Measurements from ENCODE around the gene NFATC2IP. TPM values are rescaled to one million over a fixed set of nuclear protein-coding genes. Genes with fewer than 3 reads are reported as not detected.
"Not testable (repeated sequence)": the region's sequence is repeated elsewhere in the genome, so short reads cannot be mapped to it uniquely, and the experiment has no call there.

NFATC2IP gene
- total RNA-seq, 1 donor from 2014 or later: 38.7 TPM

- no peak for DNase-seq (ENCODE audit: extremely low read depth, low read depth, low spot score)
Measured at GRCh38 chr16:28964496-28964895, 13.8 kb downstream of the NFATC2IP start.

- DNase-seq (ENCODE audit: extremely low read depth, low read depth, low spot score): no peak
Measured at GRCh38 chr16:28967156-28967555, 16.4 kb downstream of the NFATC2IP start.

- DNase-seq (ENCODE audit: extremely low read depth, low read depth, low spot score): not testable (repeated sequence)
Measured at GRCh38 chr16:28969696-28970095, 19.0 kb downstream of the NFATC2IP start.

- DNase-seq (ENCODE audit: extremely low read depth, low read depth, low spot score): peak; percentile 16
Measured at GRCh38 chr16:28974007-28974436, 23.3 kb downstream of the NFATC2IP start.

DNA sequence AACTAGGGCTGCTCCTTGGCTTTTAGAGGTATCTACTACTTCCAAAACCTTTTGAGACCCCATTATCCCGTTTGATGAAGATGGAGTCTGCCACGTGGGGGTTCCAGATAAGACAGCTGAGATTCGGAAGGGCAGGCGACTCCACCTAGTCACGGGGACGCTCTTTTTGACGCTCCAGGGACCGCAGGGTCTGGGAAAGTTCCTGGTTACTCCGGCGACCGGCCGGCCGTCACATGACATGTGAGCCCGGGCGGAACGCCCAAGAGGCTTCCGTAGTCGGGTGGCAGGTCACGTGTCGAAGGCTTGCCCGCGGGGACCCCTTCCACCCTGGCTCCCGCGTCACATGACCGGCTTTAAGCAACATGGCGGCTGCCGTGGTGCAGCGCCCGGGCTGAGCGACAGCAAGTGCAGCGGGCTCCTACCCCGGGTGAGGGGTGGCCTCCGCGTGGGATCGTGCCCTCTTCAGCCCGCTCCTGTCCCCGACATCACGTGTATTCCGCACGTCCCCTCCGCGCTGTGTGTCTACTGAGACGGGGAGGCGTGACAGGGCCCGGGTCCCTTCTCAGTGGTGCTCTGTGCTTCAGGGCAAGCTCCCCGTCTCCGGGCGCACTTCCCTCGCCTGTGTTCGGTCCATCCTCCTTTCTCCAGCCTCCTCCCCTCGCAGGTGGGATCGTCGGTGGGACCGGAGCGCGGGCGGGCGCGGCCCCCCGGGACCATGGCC, 23.9 kb downstream of the NFATC2IP start, which contains the start of gene SPNS1:
Gene SPNS1, plus strand, starts transcription at position 342 of the 721 bp plus-strand sequence. Its CDS starts 374 bp downstream, at position 716.
- peak; percentile 71 for DNase-seq (ENCODE audit: extremely low read depth, low read depth, low spot score)

GRCh38 chr16:28975158-28975599, 24.4 kb downstream of the NFATC2IP start:
- no peak for DNase-seq (ENCODE audit: extremely low read depth, low read depth, low spot score)

- no peak for DNase-seq (ENCODE audit: extremely low read depth, low read depth, low spot score)
Measured at GRCh38 chr16:28977703-28978662, 27.2 kb downstream of the NFATC2IP start.

GRCh38 chr16:28980330-28980729, 29.6 kb downstream of the NFATC2IP start:
- DNase-seq (ENCODE audit: extremely low read depth, low read depth, low spot score): not testable (repeated sequence)

- DNase-seq (ENCODE audit: extremely low read depth, low read depth, low spot score): no peak
Measured at GRCh38 chr16:28980929-28981328, 30.2 kb downstream of the NFATC2IP start.

DNA sequence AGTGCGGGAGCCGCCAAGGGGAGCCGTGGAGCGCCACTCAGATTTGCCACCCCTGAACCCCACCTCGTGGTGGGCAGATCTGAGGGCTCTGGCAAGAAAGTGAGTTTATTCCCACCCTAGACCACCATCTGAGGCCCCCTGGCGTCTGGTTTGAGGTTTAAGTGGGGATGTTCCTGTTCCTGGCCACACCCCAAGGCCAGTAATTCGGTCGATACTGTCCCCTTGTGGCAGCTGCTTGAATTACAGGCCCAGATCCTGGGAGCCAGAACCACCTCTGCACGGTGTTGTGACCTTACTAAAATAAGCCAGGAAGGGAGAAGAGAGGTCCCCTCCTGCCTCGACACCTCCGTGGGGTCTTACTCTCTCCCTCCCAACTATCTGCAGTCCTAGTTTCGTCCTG, 30.8 kb downstream of the NFATC2IP start:
- DNase-seq (ENCODE audit: extremely low read depth, low read depth, low spot score): no peak

- no peak for DNase-seq (ENCODE audit: extremely low read depth, low read depth, low spot score)
Measured at GRCh38 chr16:28982418-28982817, 31.7 kb downstream of the NFATC2IP start.

DNA sequence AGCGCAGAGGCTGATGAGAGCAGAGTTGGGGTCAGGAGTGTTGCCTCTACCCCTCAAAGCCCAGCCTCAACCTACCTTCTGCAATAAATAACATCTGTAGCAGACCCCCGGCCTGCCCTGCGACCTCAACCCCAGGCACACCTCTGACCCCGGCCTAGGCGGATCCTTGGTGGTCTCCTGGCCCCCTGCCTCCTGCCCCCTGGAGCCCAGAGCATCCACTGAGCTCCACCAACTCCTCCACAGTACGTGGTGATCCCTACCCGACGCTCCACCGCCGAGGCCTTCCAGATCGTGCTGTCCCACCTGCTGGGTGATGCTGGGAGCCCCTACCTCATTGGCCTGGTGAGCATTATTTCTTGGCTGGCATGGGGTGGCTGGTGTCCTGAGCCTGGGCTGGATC, 32.2 kb downstream of the NFATC2IP start:
- DNase-seq (ENCODE audit: extremely low read depth, low read depth, low spot score): no peak

GRCh38 chr16:28983644-28984043, 32.9 kb downstream of the NFATC2IP start:
- no peak for DNase-seq (ENCODE audit: extremely low read depth, low read depth, low spot score)

DNA sequence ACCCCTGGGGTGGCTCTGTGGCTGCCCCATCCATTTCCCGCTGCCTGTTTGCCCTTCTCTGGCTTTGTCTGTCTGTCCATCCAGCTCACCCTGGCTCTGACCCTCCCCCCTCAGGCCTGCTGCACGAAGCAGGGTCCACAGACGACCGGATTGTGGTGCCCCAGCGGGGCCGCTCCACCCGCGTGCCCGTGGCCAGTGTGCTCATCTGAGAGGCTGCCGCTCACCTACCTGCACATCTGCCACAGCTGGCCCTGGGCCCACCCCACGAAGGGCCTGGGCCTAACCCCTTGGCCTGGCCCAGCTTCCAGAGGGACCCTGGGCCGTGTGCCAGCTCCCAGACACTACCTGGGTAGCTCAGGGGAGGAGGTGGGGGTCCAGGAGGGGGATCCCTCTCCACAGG, 33.4 kb downstream of the NFATC2IP start:
- no peak for DNase-seq (ENCODE audit: extremely low read depth, low read depth, low spot score)

GRCh38 chr16:28984619-28985135, 33.9 kb downstream of the NFATC2IP start, which contains the start of gene LAT:
LAT (plus strand) TSS chr16:28985052; CDS start chr16:28985418, 366 bp downstream.
- DNase-seq (ENCODE audit: extremely low read depth, low read depth, low spot score): no peak

- no peak for DNase-seq (ENCODE audit: extremely low read depth, low read depth, low spot score)
Measured at GRCh38 chr16:28985211-28986041, 34.7 kb downstream of the NFATC2IP start.

DNA sequence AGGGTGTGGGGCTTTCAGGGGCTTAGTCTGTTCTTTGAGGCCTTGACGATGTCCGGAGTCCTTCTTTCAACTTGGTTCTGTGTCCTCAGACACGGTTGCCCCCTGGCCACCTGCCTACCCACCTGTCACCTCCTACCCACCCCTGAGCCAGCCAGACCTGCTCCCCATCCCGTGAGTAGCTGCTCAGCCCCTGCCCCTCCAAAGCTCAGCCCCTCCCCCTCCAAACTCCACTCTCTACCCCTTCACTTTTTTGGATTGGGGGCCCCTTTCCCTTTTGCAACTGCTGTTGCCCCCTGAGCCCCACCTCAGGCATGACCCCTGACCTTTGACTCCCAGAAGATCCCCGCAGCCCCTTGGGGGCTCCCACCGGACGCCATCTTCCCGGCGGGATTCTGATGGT, 35.3 kb downstream of the NFATC2IP start:
- no peak for DNase-seq (ENCODE audit: extremely low read depth, low read depth, low spot score)

- no peak for DNase-seq (ENCODE audit: extremely low read depth, low read depth, low spot score)
Measured at GRCh38 chr16:28986492-28986891, 35.8 kb downstream of the NFATC2IP start.

DNA sequence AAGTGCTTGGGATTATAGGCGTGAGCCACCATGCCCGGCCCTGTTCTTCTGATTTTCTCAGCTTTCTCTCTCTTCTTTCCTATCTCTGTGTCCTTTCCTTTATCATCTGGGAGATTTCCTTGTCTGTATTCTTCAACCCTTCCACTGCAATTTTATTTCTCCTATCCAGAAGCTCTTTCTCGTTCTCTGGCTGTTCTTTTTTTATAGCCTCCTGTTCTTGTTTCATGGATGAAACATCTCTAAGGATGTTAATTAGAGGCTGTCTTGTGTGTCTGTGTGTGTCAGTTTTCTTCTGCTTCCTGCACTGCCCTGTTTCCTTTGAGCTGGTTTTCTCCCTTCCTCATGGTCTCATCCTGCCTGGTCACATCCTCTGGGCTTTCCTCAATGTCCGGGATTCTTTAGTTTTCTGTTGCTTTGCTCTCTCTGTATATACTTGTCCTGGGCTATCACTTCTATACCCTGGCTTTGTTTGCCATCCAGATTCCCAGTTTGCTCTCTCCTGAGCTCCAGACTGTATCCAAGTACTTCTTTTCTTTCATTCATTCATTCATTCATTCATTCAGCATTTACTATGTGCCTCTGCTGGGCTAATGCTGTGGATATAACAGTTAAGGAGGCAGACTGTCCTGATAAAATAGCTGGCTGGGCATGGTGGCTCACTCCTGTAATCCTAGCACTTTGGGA, 36.6 kb downstream of the NFATC2IP start:
- no peak for DNase-seq (ENCODE audit: extremely low read depth, low read depth, low spot score)

DNA sequence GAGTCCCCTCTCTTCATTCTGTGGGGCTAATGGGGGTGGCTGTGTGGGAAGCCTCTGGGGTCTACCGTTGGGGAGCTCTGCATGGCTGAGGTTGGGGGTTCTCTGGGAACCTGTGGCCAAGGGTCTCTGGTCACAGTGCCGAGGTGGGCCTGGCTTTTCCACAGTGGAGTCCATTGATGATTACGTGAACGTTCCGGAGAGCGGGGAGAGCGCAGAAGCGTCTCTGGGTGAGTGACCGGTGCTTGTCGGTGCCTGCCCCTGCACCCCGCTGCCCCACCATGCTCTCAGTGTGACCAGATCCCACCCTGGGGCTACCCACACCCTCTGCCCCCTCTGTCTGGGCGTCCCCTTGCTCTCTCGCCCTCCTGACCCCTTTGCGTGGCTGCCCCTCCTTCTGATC, 38.6 kb downstream of the NFATC2IP start:
- DNase-seq (ENCODE audit: extremely low read depth, low read depth, low spot score): no peak
